KMS-11 (cell line): ENCODE results near the gene PABPN1.

Experiments
- H2AFZ ChIP-seq: fragments of 200-600 bp; sonication (generic); 2 replicates; pipeline ENCODE4 v1.6.1; 2016; ENCODE audit warnings: antibody characterized with exemption, mixed run types, low read depth
- H3K27ac ChIP-seq: fragments of 200-600 bp; sonication (generic); 2 replicates; pipeline ENCODE4 v1.6.1; 2016; ENCODE audit warnings: mild to moderate bottlenecking, mixed run types
- H3K27me3 ChIP-seq: fragments of 200-600 bp; sonication (generic); 2 replicates; pipeline ENCODE4 v1.6.1; 2017; ENCODE audit warnings: mild to moderate bottlenecking, low read depth, mixed run types, moderate library complexity; ENCODE audit not compliant: insufficient read depth
- H3K36me3 ChIP-seq: fragments of 200-600 bp; sonication (generic); 2 replicates; pipeline ENCODE4 v1.6.1; 2017; ENCODE audit warnings: mild to moderate bottlenecking, mixed run types; ENCODE audit not compliant: insufficient read depth
- H3K4me1 ChIP-seq: fragments of 200-600 bp; sonication (generic); 2 replicates; pipeline ENCODE4 v1.6.1; 2016; ENCODE audit warnings: mild to moderate bottlenecking, low read depth, mixed run types; ENCODE audit not compliant: poor library complexity, severe bottlenecking
- H3K4me2 ChIP-seq: fragments of 200-600 bp; sonication (generic); 2 replicates; pipeline ENCODE4 v1.7.0; 2016; ENCODE audit warnings: mild to moderate bottlenecking, mixed run types
- H3K4me3 ChIP-seq: fragments of 200-600 bp; sonication (generic); IDR thresholded peaks from 2 replicates; pipeline ENCODE4 v1.6.1; 2017; ENCODE audit warnings: low read depth, low read length, mixed read lengths; ENCODE audit not compliant: insufficient read depth
- H3K79me2 ChIP-seq: fragments of 200-600 bp; sonication (generic); 2 replicates; pipeline ENCODE4 v1.6.1; 2016; ENCODE audit warnings: low read depth, mixed run types; ENCODE audit not compliant: insufficient read depth
- H3K9ac ChIP-seq: fragments of 200-600 bp; sonication (generic); 2 replicates; pipeline ENCODE4 v1.6.1; 2016; ENCODE audit warnings: mild to moderate bottlenecking, mixed run types
- H4K20me1 ChIP-seq: fragments of 200-600 bp; sonication (generic); 2 replicates; pipeline ENCODE4 v1.6.1; 2016; ENCODE audit warnings: mild to moderate bottlenecking, mixed run types; ENCODE audit not compliant: insufficient read depth
- CTCF ChIP-seq: fragments of 200-600 bp; sonication (generic); conservative IDR thresholded peaks from 2 replicates; pipeline ENCODE4 v1.6.1; 2017; ENCODE audit warnings: low read depth, mild to moderate bottlenecking, antibody characterized with exemption, low read length, moderate library complexity, mixed read lengths

The PABPN1 gene

GRCh38 chr14:23310546-23310945, 10.7 kb upstream of the PABPN1 start:
- Histone ChIP-seq H3K36me3 (no peaks in the 10 kb centered on the region), H4K20me1 (no peaks in the 10 kb centered on the region), H3K4me3 (no peak overlapping the region), H3K9ac (no peak overlapping the region), H3K27me3 (no peaks in the 10 kb centered on the region), H3K27ac (no peak overlapping the region), H2AFZ (no peak overlapping the region), H3K4me1 (no peaks in the 10 kb centered on the region), H3K79me2 (no peaks in the 10 kb centered on the region), H3K4me2 (no peak overlapping the region)
- no peak for TF ChIP-seq CTCF

GRCh38 chr14:23316300-23316699, 5.0 kb upstream of the PABPN1 start:
- Histone ChIP-seq H3K27me3 (no peaks in the 10 kb centered on the region), H3K4me3 (no peak overlapping the region), H3K79me2 (no peaks in the 10 kb centered on the region), H3K4me1 (no peaks in the 10 kb centered on the region), H3K27ac (no peak overlapping the region), H3K9ac (no peak overlapping the region), H2AFZ (no peak overlapping the region), H4K20me1 (no peaks in the 10 kb centered on the region), H3K4me2 (no peak overlapping the region), H3K36me3 (no peaks in the 10 kb centered on the region)
- no peak for TF ChIP-seq CTCF

DNA sequence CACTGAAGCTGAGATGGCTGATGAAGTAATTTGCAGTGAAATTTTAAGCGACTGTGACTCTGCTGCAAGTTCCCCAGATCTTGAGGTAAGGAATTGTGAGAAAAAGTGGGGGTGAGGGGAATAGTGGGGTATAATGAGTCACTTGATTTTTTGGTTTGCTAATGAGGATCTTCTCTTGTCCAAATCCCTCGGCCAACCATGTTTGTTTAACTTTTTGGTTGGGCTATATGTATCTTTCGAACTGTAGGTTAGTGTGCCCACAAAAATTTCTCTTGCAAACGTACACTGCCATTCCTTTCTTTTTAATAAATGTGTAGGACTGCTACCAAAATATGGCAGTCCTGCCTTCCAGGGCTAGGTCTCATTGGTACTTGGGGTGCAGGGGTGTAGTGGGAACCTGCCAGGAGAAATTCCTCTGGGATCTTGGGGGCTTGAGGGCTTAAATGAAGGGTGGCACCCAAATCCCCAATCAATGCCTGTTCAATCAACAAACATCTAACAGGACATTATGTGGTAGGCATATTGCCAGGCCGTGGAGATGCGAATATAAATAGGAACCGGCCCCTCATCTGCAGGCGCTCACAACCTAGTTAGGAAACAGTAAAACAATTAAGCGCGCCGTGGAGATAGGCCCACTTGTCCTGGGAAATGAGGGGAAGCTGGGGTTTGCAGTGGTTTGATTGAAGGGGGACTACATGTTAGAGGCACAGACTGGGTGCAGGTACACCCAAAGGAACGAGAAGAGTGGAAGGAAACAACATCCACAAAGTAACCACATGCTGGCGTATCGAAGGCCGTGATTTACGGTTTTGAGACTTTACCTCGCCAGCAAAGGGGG, 1.3 kb upstream of the PABPN1 start:
- Histone ChIP-seq H3K79me2 (peaks cover 25% of the 10 kb centered on the region), H3K4me3 (no peak overlapping the region), H3K27me3 (no peaks in the 10 kb centered on the region)

More for the DNA sequence above, 1.3 kb upstream of the PABPN1 start:
- Histone ChIP-seq H3K36me3 (no peaks in the 10 kb centered on the region), H2AFZ (peak overlapping the region; percentile 23), H4K20me1 (no peaks in the 10 kb centered on the region), H3K4me1 (peaks cover 18% of the 10 kb centered on the region), H3K4me2 (peak overlapping the region; percentile 74; the same call in 1 of the 2 replicates), H3K9ac (peak overlapping the region; percentile 44; the same call in 1 of the 2 replicates), H3K27ac (peak overlapping the region; percentile 74)
- no peak for TF ChIP-seq CTCF
